Lower leg skin (tissue), 3 donors: ENCODE data around the gene SPATA17.

Source experiments
- CTCF ChIP-seq, 3 donors: fragments of 450-650 bp; IDR thresholded peaks; one replicate each; pipeline ENCODE4 v1.5.1; 2016; ENCODE audit warnings: antibody characterized with exemption in 3 of 3, mild to moderate bottlenecking in 3 of 3, moderate library complexity in 2 of 3
- POLR2A ChIP-seq, 2 donors: fragments of 450-650 bp; IDR thresholded peaks; one replicate each; pipeline ENCODE4 v1.6.1; 2016 to 2017; ENCODE audit warnings: antibody characterized with exemption in 2 of 2, mild to moderate bottlenecking in 1 of 2, moderate library complexity in 1 of 2

DNA sequence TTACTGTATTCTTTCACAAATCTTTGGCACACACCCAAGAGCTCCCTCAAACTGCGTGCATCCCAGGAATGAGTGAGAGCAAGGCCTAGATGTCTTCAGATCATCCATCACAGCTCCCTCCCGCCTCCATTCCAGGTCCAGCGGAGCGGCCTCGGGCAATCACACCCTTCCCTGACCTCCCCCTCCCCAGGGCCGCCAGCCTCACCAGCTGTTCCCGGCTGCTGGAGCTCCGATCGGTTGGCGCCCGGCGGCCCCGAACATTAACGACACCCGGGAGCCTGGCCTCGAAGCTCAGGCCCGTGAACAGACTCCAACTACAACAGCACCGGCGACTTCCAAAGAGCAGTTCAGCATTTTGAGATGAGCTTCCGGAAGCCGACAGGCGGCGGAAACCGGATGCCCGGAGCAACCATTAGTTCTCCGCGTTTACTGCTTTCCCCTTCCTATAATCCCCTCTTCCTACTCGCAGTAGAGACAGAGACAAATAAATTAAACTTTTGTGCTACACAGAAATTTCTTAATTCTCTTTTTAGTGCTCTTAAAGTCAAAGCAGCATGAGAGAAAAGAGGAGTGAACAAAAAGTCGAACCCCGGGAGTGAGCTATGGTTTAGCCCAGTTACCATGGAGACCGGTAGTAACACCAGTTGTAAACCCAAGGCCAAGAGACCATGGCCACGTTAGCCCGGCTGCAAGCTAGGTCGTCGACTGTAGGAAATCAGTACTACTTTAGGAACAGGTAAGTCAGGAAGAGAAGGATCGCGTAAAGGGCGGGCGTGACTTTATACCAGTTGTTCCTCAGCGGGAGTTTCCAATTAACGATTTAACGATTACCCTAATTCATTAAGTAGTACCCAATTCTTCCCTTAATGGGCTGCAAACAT, at the start of gene SPATA17, which contains the start of gene GPATCH2:
- TF ChIP-seq CTCF (IDR thresholded peaks at IDR 0.05) (no peak), POLR2A (IDR thresholded peaks at IDR 0.05) (no peak)
